SK-N-SH treated with all-trans-retinoic acid at 6 μM for 48 hours (cell line): ENCODE results near the gene RCN1.

Experiments
- ATAC-seq: fragments of 200-7000 bp; cut with Tn5 transposase; 3 replicates; pipeline ENCODE4 v1.9.1; 2020; ENCODE audit warnings: mild to moderate bottlenecking, moderate library complexity
- ARNTL ChIP-seq: fragments of 450-650 bp; formaldehyde crosslinking; IDR thresholded peaks from 2 replicates; pipeline ENCODE4 v1.5.0; 2020; ENCODE audit warnings: low read depth, mild to moderate bottlenecking, moderate library complexity, borderline replicate concordance
- BACH2 ChIP-seq: fragments of 250-450 bp; sonication (Bioruptor Pico); IDR thresholded peaks from 2 replicates; pipeline ENCODE4 v1.9.0; 2021; ENCODE audit warnings: mild to moderate bottlenecking, borderline replicate concordance
- CSDC2 ChIP-seq: fragments of 250-450 bp; sonication (Bioruptor Pico); IDR thresholded peaks from 2 replicates; pipeline ENCODE4 v1.5.0; 2020; ENCODE audit warnings: mild to moderate bottlenecking, moderate library complexity
- ESRRG ChIP-seq: fragments of 250-450 bp; sonication (Bioruptor Pico); IDR thresholded peaks from 2 replicates; pipeline ENCODE4 v1.6.1; 2021; ENCODE audit warnings: mild to moderate bottlenecking
- GLIS3 ChIP-seq: fragments of 250-450 bp; sonication (Bioruptor Pico); IDR thresholded peaks from 2 replicates; pipeline ENCODE4 v1.5.0; 2020; ENCODE audit warnings: mild to moderate bottlenecking, moderate library complexity
- ISL1 ChIP-seq: fragments of 250-450 bp; sonication (Bioruptor Pico); IDR thresholded peaks from 2 replicates; pipeline ENCODE4 v2.1.2; 2022; ENCODE audit warnings: mild to moderate bottlenecking, moderate library complexity
- OSR1 ChIP-seq: fragments of 250-450 bp; sonication (Bioruptor Pico); IDR thresholded peaks from 2 replicates; pipeline ENCODE4 v1.8.0; 2022; ENCODE audit warnings: moderate library complexity, mild to moderate bottlenecking, inconsistent platforms
- PPARA ChIP-seq: fragments of 250-450 bp; sonication (Bioruptor Pico); IDR thresholded peaks from 2 replicates; pipeline ENCODE4 v1.5.0; 2020; ENCODE audit warnings: mild to moderate bottlenecking, borderline replicate concordance
- RARB ChIP-seq: fragments of 250-450 bp; sonication (Bioruptor Pico); IDR thresholded peaks from 2 replicates; pipeline ENCODE4 v1.8.0; 2021; ENCODE audit warnings: mild to moderate bottlenecking, moderate library complexity
- SNAI2 ChIP-seq: fragments of 250-450 bp; sonication (Bioruptor Pico); IDR thresholded peaks from 2 replicates; pipeline ENCODE4 v1.5.0; 2020; ENCODE audit warnings: mild to moderate bottlenecking, moderate library complexity
- TCF4 ChIP-seq: fragments of 250-450 bp; sonication (Bioruptor Pico); IDR thresholded peaks from 2 replicates; pipeline ENCODE4 v1.8.0; 2021; ENCODE audit warnings: mild to moderate bottlenecking, moderate library complexity, borderline replicate concordance
- TOX ChIP-seq: fragments of 250-450 bp; sonication (Bioruptor Pico); IDR thresholded peaks from 2 replicates; pipeline ENCODE4 v1.8.0; 2021; ENCODE audit warnings: mild to moderate bottlenecking, moderate library complexity, borderline replicate concordance
- ZC3H10 ChIP-seq: fragments of 250-450 bp; sonication (Bioruptor Pico); IDR thresholded peaks from 2 replicates; pipeline ENCODE4 v1.5.1; 2021; ENCODE audit warnings: mild to moderate bottlenecking, moderate library complexity
- ZFP3 ChIP-seq: fragments of 250-450 bp; sonication (Bioruptor Pico); IDR thresholded peaks from 2 replicates; pipeline ENCODE4 v1.5.0; 2020; ENCODE audit warnings: mild to moderate bottlenecking, moderate library complexity
- ZFP30 ChIP-seq: fragments of 450-650 bp; formaldehyde crosslinking; IDR thresholded peaks from 2 replicates; pipeline ENCODE4 v1.5.0; 2022; ENCODE audit warnings: mild to moderate bottlenecking, moderate library complexity
- ZNF70 ChIP-seq: fragments of 450-650 bp; formaldehyde crosslinking; IDR thresholded peaks from 2 replicates; pipeline ENCODE4 v1.5.0; 2020; ENCODE audit warnings: mild to moderate bottlenecking, moderate library complexity
- ZNF8 ChIP-seq: fragments of 450-650 bp; formaldehyde crosslinking; IDR thresholded peaks from 2 replicates; pipeline ENCODE4 v1.5.0; 2020; ENCODE audit warnings: mild to moderate bottlenecking, moderate library complexity
- TF ChIP-seq, protein P1 (sequence below): fragments of 250-450 bp; sonication (Bioruptor Pico); IDR thresholded peaks from 2 replicates; pipeline ENCODE4 v1.8.0; 2021; ENCODE audit warnings: low read depth, mild to moderate bottlenecking, moderate library complexity, borderline replicate concordance
- TF ChIP-seq, protein P2 (sequence below): fragments of 250-450 bp; sonication (Bioruptor Pico); IDR thresholded peaks from 2 replicates; pipeline ENCODE4 v1.8.0; 2020; ENCODE audit warnings: mild to moderate bottlenecking, moderate library complexity, borderline replicate concordance
- TF ChIP-seq, protein P3 (sequence below): fragments of 250-450 bp; sonication (Bioruptor Pico); IDR thresholded peaks from 2 replicates; pipeline ENCODE4 v1.5.1; 2021; ENCODE audit warnings: mild to moderate bottlenecking, moderate library complexity
- TF ChIP-seq, protein P4 (sequence below): fragments of 250-450 bp; sonication (Bioruptor Pico); IDR thresholded peaks from 2 replicates; pipeline ENCODE4 v1.5.0; 2020; ENCODE audit warnings: mild to moderate bottlenecking, moderate library complexity
- TF ChIP-seq, protein P5 (sequence below): fragments of 250-450 bp; sonication (Bioruptor Pico); IDR thresholded peaks from 2 replicates; pipeline ENCODE4 v1.5.1; 2020; ENCODE audit warnings: low read depth, mild to moderate bottlenecking, moderate library complexity

Gene RCN1

DNA sequence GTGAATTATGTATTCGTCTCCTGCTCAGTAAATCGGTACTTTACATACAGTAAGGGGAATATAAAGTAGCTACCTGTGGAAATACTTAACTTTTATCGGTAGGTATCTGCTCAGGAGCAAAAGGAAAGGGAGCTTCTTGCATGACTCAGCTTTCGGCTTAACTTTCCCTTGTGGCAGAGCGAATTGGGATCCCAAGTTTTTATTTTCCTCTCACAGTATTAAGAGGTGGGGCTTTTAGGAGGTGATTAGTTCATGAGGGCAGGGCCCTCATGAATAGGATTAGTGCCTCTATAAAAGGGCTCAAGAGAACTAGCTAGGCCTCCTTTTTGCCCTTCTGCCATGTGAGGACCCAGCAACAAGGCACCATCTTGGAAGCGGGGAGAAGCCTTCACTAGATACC lies 18.7 kb downstream of the RCN1 start:
- no peak for ATAC-seq
- TF ChIP-seq ISL1 (no peak), GLIS3 (CRISPR knock-in tag) (no peak), SNAI2 (CRISPR knock-in tag) (no peak), BACH2 (no peak), ZNF70 (CRISPR knock-in tag) (no peak), TOX (CRISPR knock-in tag) (no peak), TCF4 (CRISPR knock-in tag) (no peak), ZFP30 (CRISPR knock-in tag) (no peak), ARNTL (CRISPR knock-in tag) (no peak), ZNF8 (CRISPR knock-in tag) (no peak), ZFP3 (no peak), PPARA (CRISPR knock-in tag) (no peak), CSDC2 (CRISPR knock-in tag) (no peak), OSR1 (CRISPR knock-in tag) (no peak), RARB (CRISPR knock-in tag) (no peak)
- TF ChIP-seq, protein P1, sequence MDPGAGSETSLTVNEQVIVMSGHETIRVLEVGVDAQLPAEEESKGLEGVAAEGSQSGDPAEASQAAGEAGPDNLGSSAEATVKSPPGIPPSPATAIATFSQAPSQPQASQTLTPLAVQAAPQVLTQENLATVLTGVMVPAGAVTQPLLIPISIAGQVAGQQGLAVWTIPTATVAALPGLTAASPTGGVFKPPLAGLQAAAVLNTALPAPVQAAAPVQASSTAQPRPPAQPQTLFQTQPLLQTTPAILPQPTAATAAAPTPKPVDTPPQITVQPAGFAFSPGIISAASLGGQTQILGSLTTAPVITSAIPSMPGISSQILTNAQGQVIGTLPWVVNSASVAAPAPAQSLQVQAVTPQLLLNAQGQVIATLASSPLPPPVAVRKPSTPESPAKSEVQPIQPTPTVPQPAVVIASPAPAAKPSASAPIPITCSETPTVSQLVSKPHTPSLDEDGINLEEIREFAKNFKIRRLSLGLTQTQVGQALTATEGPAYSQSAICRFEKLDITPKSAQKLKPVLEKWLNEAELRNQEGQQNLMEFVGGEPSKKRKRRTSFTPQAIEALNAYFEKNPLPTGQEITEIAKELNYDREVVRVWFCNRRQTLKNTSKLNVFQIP (CRISPR knock-in tag): no peak
- TF ChIP-seq, protein P2, sequence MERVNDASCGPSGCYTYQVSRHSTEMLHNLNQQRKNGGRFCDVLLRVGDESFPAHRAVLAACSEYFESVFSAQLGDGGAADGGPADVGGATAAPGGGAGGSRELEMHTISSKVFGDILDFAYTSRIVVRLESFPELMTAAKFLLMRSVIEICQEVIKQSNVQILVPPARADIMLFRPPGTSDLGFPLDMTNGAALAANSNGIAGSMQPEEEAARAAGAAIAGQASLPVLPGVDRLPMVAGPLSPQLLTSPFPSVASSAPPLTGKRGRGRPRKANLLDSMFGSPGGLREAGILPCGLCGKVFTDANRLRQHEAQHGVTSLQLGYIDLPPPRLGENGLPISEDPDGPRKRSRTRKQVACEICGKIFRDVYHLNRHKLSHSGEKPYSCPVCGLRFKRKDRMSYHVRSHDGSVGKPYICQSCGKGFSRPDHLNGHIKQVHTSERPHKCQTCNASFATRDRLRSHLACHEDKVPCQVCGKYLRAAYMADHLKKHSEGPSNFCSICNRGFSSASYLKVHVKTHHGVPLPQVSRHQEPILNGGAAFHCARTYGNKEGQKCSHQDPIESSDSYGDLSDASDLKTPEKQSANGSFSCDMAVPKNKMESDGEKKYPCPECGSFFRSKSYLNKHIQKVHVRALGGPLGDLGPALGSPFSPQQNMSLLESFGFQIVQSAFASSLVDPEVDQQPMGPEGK (CRISPR knock-in tag): no peak
- TF ChIP-seq, protein P3, sequence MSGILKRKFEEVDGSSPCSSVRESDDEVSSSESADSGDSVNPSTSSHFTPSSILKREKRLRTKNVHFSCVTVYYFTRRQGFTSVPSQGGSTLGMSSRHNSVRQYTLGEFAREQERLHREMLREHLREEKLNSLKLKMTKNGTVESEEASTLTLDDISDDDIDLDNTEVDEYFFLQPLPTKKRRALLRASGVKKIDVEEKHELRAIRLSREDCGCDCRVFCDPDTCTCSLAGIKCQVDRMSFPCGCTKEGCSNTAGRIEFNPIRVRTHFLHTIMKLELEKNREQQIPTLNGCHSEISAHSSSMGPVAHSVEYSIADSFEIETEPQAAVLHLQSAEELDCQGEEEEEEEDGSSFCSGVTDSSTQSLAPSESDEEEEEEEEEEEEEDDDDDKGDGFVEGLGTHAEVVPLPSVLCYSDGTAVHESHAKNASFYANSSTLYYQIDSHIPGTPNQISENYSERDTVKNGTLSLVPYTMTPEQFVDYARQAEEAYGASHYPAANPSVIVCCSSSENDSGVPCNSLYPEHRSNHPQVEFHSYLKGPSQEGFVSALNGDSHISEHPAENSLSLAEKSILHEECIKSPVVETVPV (CRISPR knock-in tag): no peak
- TF ChIP-seq, protein P4, sequence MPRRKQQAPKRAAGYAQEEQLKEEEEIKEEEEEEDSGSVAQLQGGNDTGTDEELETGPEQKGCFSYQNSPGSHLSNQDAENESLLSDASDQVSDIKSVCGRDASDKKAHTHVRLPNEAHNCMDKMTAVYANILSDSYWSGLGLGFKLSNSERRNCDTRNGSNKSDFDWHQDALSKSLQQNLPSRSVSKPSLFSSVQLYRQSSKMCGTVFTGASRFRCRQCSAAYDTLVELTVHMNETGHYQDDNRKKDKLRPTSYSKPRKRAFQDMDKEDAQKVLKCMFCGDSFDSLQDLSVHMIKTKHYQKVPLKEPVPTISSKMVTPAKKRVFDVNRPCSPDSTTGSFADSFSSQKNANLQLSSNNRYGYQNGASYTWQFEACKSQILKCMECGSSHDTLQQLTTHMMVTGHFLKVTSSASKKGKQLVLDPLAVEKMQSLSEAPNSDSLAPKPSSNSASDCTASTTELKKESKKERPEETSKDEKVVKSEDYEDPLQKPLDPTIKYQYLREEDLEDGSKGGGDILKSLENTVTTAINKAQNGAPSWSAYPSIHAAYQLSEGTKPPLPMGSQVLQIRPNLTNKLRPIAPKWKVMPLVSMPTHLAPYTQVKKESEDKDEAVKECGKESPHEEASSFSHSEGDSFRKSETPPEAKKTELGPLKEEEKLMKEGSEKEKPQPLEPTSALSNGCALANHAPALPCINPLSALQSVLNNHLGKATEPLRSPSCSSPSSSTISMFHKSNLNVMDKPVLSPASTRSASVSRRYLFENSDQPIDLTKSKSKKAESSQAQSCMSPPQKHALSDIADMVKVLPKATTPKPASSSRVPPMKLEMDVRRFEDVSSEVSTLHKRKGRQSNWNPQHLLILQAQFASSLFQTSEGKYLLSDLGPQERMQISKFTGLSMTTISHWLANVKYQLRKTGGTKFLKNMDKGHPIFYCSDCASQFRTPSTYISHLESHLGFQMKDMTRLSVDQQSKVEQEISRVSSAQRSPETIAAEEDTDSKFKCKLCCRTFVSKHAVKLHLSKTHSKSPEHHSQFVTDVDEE (CRISPR knock-in tag): no peak
- TF ChIP-seq, protein P5, sequence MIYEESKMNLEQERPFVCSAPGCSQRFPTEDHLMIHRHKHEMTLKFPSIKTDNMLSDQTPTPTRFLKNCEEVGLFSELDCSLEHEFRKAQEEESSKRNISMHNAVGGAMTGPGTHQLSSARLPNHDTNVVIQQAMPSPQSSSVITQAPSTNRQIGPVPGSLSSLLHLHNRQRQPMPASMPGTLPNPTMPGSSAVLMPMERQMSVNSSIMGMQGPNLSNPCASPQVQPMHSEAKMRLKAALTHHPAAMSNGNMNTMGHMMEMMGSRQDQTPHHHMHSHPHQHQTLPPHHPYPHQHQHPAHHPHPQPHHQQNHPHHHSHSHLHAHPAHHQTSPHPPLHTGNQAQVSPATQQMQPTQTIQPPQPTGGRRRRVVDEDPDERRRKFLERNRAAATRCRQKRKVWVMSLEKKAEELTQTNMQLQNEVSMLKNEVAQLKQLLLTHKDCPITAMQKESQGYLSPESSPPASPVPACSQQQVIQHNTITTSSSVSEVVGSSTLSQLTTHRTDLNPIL (CRISPR knock-in tag): no peak

DNA sequence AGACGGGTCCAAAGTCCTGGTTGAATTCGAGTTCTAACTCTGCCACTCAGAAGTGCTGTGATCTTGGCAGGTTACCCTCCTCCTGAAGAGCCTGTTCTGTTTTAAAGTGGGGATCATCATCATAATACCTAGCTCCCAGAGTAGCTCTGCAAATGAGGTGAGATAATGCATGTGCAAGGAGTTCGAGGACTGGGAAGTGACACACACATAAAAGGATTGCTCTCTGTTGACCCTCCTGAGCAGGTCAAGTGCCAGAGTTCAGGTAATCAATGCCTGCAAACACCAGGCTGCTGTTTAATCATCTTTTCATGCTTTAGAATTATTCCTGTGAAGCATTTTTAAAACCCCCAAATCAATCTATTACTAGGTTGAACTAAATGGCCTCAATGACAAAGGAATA lies 19.9 kb downstream of the RCN1 start:
- ATAC-seq: no peak
- TF ChIP-seq, protein P5 (CRISPR knock-in tag): no peak
- no peak for TF ChIP-seq PPARA (CRISPR knock-in tag)
- TF ChIP-seq ZFP30 (CRISPR knock-in tag): no peak
- TF ChIP-seq ZFP3: no peak
- TF ChIP-seq, protein P2 (CRISPR knock-in tag): no peak
- no peak for TF ChIP-seq ESRRG (CRISPR knock-in tag)
- no peak for TF ChIP-seq GLIS3 (CRISPR knock-in tag)
- TF ChIP-seq CSDC2 (CRISPR knock-in tag): no peak
- TF ChIP-seq, protein P3 (CRISPR knock-in tag): no peak
- TF ChIP-seq RARB (CRISPR knock-in tag): no peak
- TF ChIP-seq, protein P1 (CRISPR knock-in tag): no peak
- TF ChIP-seq ISL1: no peak
- no peak for TF ChIP-seq ZC3H10 (CRISPR knock-in tag)
- no peak for TF ChIP-seq ARNTL (CRISPR knock-in tag)
- no peak for TF ChIP-seq ZNF70 (CRISPR knock-in tag)
